T-helper 17 cell (primary cell): ENCODE measurements around the gene ATG4C. TPM values are rescaled to one million over a fixed set of nuclear protein-coding genes. Genes with fewer than 3 reads are reported as not detected.

Experiments
- ATAC-seq: fragments of 150-1000 bp; cut with Tn5 transposase; 2 replicates; pipeline ENCODE4 v1.10.0; 2021; ENCODE audit warnings: mild to moderate bottlenecking, moderate library complexity
- DNase-seq, 3 donors: peaks; one replicate each; pipeline versions ENCODE4 v3.0.0 to v3.0.0-alpha.2; 2020 to 2021
- H3K9me3 ChIP-seq: one replicate; pipeline ENCODE4 v1.7.0; 2013; ENCODE audit warnings: low read length, mild to moderate bottlenecking; ENCODE audit not compliant: control insufficient read depth, poor library complexity, severe bottlenecking
- H3K27ac Mint-ChIP-seq: one replicate; pipeline ENCODE4 v1.8.0; 2022; ENCODE audit warnings: mild to moderate bottlenecking, moderate library complexity, mixed read lengths
- H3K27me3 Mint-ChIP-seq: one replicate; pipeline ENCODE4 v1.8.0; 2022; ENCODE audit warnings: mixed read lengths
- H3K36me3 Mint-ChIP-seq: one replicate; pipeline ENCODE4 v1.8.0; 2022; ENCODE audit warnings: low read depth, mixed read lengths
- H3K4me1 Mint-ChIP-seq: one replicate; pipeline ENCODE4 v1.8.0; 2022; ENCODE audit warnings: mild to moderate bottlenecking, mixed read lengths
- H3K4me3 Mint-ChIP-seq: one replicate; pipeline ENCODE4 v1.8.0; 2022; ENCODE audit warnings: mild to moderate bottlenecking, moderate library complexity, mixed read lengths
- total RNA-seq, 4 donors: library from RNA in 2 of 4; stranded (reverse) in 2 of 4; gene quantifications; one replicate each; pipeline ENCODE4 v1.2.3 and lab custom pipeline; 2022 to 2026

The ATG4C gene
- total RNA-seq, 2 donors from 2014 or later = 5.3 to 7.2 TPM

DNA sequence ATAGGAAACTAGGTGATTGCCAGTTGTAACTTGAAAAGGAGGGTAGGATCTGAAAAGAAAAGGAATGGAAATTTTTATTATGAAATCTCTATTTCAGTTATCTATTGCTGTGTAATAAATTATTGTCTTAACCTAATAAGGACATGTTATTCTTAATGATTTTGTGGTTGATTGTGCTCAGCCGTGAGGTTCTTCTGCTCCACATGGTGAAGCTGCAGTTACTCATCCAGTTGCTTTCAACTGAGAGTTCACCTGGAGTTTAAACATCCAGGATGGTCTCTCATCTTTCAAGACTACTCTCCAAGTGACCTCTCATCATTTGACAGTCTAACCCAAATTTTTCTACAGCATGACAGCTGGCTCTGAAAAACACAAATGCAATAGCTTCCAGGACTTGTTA lies 96.0 kb downstream of the ATG4C start:
- H3K27ac Mint-ChIP-seq = no peak overlapping the region
- ATAC-seq (no peak), DNase-seq (no peak)

DNA sequence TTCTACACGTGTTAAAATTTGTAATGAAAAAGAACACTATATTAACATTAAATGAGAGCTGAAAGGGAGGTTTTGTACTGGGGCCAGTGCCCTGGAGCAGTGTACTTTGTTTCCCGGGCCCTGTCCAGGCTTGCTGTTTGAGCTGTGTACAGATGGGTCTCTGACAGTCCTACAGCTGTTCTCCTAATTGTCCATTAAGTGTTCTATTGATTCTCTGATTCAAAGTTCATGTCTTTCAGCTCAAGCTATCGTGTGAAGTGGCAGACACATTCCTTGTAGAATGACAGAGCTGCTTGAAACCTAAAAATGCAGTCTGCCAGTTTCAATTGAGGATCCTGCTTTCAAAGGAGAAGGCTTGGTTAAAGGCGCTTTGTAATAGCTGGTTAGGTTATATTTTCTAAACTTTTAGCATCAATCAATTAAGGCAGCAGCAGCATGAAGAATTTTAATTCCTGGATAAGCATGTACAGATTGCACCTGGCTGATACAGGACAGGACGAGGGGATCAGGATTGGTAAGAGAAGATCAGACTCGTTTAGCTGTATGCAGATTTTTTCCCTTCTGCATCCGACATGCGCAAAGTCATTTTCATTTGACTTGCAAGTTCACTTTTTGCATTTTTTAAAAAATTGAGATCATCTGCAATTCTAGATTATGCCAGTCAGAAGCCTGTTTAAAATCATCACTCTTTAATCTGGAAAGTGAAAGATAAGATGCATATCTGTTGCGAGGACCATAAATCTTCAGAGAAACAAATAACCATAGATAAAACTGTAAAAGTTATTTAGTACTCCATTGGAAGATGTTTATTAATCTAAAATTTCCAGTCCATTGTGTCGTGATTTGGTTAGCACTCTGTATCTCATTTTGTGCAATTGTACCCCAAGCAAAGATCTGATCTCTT lies 98.5 kb downstream of the ATG4C start:
- H3K27me3 Mint-ChIP-seq = peaks cover 10% of the 10 kb centered on the region
- no peak for ATAC-seq
- H3K4me1 Mint-ChIP-seq = no peaks in the 10 kb centered on the region
- DNase-seq = no peak
- no peaks in the 10 kb centered on the region for H3K36me3 Mint-ChIP-seq
- no peak overlapping the region for H3K27ac Mint-ChIP-seq
- H3K4me3 Mint-ChIP-seq = no peak overlapping the region
- H3K9me3 ChIP-seq = no peaks in the 10 kb centered on the region

More for the DNA sequence above, 96.0 kb downstream of the ATG4C start:
- no peaks in the 10 kb centered on the region for H3K9me3 ChIP-seq
- Mint-ChIP-seq H3K4me1 (no peaks in the 10 kb centered on the region), H3K27me3 (peaks cover 1% of the 10 kb centered on the region), H3K36me3 (no peaks in the 10 kb centered on the region), H3K4me3 (no peak overlapping the region)

DNA sequence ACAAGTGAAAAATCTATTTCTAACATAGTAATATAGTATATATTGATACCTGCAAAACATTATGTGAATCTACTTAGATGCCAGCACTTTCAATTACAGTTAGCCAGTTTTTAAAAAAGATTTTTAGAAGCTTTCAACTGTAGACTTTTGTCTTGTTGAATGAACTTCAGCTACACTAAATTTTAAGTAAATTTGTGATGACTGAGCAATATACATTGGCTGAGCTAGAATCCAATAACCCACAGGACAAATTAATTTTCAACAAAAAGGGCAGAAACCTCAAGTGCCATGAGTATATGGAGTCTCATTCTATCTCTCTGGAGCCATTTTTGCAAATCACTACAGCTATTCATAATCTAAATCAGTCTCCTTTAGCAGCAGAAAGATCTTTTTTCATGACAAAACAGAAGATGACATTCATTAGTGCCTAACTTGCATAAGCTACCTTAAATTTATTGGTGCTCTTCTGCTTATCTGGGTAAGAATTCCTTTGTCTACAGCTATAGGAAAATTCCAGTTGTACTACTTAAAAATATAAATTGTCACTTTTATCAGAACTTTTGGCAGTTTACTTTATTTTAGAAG lies 100.3 kb downstream of the ATG4C start:
- ATAC-seq (no peak), DNase-seq (no peak)
- H3K4me1 Mint-ChIP-seq = no peaks in the 10 kb centered on the region
- H3K36me3 Mint-ChIP-seq = no peaks in the 10 kb centered on the region
- H3K4me3 Mint-ChIP-seq = no peak overlapping the region
- H3K9me3 ChIP-seq = no peaks in the 10 kb centered on the region
- no peak overlapping the region for H3K27ac Mint-ChIP-seq
- peaks cover 10% of the 10 kb centered on the region for H3K27me3 Mint-ChIP-seq

DNA sequence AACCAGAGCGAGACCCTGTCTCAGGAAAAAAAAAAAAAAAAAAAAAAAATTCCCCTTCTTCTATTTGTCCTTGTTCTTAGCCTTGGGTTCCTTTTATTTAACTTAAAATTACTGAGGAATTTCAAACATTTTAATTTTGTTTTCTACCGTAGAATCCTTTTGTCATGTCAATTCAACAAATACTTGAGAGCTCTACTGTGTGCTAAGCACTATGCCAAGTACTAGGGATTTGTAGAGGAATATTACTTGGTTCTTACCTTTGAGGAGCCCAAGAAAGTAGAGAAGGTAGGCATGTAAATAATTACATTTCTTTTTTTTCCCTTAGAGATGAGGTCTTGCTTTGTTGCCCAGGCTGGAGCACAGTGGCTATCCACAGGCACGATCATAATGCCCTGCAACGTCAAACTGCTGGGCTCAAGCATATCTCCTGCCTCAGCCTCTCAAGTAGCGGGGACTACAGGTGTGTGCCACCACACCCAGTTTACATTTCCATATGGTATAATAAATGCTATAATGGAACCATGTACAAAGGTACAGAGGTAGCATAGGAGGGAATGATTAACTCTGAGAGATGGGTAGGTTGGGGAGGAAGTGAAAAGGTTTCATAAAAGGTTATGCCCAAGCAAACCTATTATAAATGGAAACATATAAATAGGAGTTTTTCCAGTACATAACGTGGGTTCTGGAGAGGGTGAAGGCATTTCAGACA lies 104.0 kb downstream of the ATG4C start:
- DNase-seq (no peak), ATAC-seq (no peak)
- no peak overlapping the region for H3K27ac Mint-ChIP-seq
- H3K27me3 Mint-ChIP-seq = peaks cover 19% of the 10 kb centered on the region
- H3K4me1 Mint-ChIP-seq = no peaks in the 10 kb centered on the region
- H3K4me3 Mint-ChIP-seq = no peak overlapping the region
- H3K36me3 Mint-ChIP-seq = no peaks in the 10 kb centered on the region
- H3K9me3 ChIP-seq = no peaks in the 10 kb centered on the region

DNA sequence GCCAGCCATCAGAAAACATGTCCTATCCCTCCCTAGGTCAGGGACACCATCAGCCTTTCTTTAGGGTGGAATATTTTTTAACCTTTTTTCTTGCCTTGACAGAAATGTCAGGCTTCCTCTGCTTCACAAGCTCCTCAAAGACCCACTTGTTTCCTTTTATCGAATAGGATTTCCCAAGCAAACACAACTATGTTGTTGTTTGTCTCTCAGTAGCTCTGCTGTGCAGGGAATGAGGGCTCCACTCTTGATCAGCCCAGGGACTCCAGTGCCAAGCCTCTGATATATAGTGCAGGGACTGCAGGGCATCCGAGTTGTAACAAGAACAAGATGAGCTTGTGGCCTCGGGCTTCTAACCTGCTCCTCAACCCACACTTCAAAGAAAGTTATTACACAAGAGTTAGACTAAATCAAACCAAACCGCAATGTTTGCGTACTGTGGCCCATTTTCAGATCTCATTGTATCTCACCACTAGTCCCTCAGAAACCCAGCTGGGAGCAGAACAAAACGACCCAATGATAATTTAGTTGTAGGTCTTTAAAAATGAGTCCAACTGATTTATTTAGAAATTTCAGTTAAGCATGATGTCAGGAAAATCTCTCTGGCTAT lies 108.1 kb downstream of the ATG4C start:
- ATAC-seq = peak; percentile 30
- Mint-ChIP-seq H3K27me3 (peaks cover 25% of the 10 kb centered on the region), H3K4me3 (no peak overlapping the region), H3K27ac (no peak overlapping the region), H3K36me3 (peaks cover 5% of the 10 kb centered on the region), H3K4me1 (peaks cover 3% of the 10 kb centered on the region)
- no peak for DNase-seq
- H3K9me3 ChIP-seq = no peaks in the 10 kb centered on the region

DNA sequence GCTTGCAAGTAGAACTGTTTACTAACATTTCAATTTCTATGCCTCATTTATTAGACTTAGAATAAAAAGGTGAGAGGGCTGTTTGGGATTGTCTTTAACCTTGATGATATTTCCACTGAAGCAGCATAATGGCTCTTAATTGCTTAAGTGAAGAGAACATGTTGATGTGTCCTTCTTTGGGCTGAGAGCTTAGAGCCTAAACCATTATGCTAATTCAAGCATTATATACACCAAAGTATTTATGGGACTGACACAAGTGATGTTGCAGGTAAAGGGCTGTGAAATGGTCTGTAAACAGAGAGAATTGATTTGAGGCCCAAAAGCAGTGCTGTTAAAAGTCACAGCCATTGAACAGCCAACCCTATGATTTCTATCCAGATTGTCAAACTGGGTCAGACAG lies 113.9 kb downstream of the ATG4C start:
- Mint-ChIP-seq H3K27ac (no peak overlapping the region), H3K4me3 (no peak overlapping the region), H3K4me1 (peaks cover 3% of the 10 kb centered on the region), H3K36me3 (peaks cover 5% of the 10 kb centered on the region), H3K27me3 (peaks cover 17% of the 10 kb centered on the region)
- H3K9me3 ChIP-seq = no peaks in the 10 kb centered on the region
- no peak for ATAC-seq
- no peak for DNase-seq

DNA sequence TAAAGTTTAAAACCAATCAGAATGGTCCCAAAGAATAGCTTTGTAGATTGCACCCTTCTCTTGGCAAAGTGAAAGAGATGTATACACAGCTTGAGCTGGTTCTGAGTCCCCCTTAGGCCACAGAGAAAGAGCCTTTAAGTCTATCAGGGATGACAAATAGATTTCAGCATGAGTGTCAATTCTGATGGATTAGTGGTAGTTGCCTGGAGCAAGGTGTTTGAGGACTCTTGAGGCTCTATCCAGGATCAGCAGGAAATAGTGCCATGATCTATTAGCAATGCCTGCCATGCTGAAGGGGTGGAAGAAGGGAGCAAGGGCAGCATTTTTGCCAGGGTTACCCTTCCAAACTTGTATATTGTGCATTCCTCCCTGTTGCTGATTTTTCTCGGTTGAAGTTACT lies 116.6 kb downstream of the ATG4C start:
- Mint-ChIP-seq H3K27ac (no peak overlapping the region), H3K27me3 (peaks cover 6% of the 10 kb centered on the region), H3K36me3 (peaks cover 2% of the 10 kb centered on the region), H3K4me1 (no peaks in the 10 kb centered on the region), H3K4me3 (no peak overlapping the region)
- ATAC-seq (no peak), DNase-seq (no peak)
- no peaks in the 10 kb centered on the region for H3K9me3 ChIP-seq

DNA sequence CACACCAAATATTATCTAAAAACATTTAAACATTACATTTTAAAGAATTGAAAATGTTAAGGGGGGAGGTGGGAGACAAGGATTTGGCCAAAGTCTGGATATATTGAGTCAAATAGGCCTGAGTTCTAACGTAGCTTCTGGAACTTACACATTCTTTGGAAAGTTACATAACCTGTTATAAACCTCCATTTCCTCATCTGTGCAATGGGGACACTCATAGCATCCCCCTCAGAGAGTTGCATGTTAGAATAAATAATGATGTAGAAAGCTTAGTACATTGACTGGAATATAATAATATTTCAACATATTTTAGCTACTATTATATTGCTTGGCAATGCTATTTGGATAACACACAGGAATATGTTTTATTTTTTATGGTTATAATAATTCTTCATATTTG lies 117.7 kb downstream of the ATG4C start:
- ATAC-seq (no peak), DNase-seq (no peak)
- Mint-ChIP-seq H3K36me3 (no peaks in the 10 kb centered on the region), H3K4me3 (no peak overlapping the region), H3K27me3 (peaks cover 4% of the 10 kb centered on the region), H3K27ac (no peak overlapping the region), H3K4me1 (no peaks in the 10 kb centered on the region)
- H3K9me3 ChIP-seq = no peaks in the 10 kb centered on the region

DNA sequence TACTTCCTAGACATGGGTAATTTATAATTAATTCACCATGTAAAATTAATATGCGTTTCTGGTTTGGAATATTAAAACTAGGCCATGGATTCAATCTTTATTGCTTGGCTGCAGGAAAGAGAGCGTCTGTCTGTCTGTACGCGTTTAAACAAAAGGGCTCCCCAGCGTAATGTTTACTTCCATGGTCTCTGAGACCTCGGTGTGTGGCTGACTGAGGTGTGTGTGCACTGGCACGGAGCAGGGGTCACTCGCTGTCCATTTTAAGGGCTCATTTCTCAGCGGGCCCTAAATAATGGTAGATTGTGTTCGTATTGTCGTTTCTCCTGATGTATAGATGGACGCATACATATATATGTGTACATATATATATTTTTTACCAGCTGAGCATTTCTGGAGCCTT lies 119.6 kb downstream of the ATG4C start:
- ATAC-seq (no peak), DNase-seq (no peak)
- no peaks in the 10 kb centered on the region for H3K9me3 ChIP-seq
- H3K36me3 Mint-ChIP-seq = no peaks in the 10 kb centered on the region
- H3K27me3 Mint-ChIP-seq = peaks cover 4% of the 10 kb centered on the region
- H3K4me1 Mint-ChIP-seq = peaks cover 4% of the 10 kb centered on the region
- no peak overlapping the region for H3K4me3 Mint-ChIP-seq
- no peak overlapping the region for H3K27ac Mint-ChIP-seq

DNA sequence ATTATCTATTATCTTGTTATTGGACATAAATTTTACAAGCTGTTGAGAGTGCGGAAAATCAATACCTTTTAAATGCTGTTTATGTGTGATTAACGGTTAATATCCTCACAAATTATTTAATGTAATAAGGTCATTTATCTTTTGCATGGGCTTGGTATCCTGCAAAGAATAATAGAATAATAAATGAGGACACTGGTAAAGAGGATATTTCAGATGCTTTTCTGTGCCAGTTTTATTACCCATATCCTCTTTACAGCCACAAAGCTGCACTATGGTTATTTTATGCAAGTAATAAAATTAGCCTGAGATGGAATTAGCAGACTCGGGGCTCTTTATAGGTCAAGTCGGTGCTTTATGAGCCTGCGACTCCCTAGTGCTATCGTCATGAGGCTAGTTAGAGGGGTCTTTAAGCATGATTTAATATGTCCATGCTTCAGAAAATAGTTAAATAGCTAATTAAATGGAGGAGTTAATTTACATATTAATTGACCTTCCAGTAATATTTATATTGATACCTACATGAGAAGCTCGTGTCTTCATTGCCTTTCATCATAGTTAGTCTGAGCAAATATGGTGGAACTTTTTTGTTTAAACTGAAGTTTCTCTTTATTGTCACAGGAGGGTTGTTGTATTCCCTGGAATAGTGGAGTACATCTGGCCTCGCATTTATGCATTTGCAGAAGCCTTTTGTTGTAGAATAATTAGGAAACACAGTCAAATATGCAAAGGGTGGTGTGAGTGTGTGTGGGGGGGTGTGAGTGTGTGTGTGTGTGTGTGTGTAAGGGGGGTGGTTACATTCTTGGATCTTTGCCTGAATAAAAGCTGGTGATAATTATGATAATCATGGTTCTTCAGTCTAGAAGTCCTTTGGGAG lies 120.3 kb downstream of the ATG4C start:
- Mint-ChIP-seq H3K27ac (no peak overlapping the region), H3K4me3 (no peak overlapping the region), H3K36me3 (no peaks in the 10 kb centered on the region), H3K27me3 (peaks cover 4% of the 10 kb centered on the region), H3K4me1 (peaks cover 6% of the 10 kb centered on the region)
- ATAC-seq (no peak), DNase-seq (no peak)
- no peaks in the 10 kb centered on the region for H3K9me3 ChIP-seq

DNA sequence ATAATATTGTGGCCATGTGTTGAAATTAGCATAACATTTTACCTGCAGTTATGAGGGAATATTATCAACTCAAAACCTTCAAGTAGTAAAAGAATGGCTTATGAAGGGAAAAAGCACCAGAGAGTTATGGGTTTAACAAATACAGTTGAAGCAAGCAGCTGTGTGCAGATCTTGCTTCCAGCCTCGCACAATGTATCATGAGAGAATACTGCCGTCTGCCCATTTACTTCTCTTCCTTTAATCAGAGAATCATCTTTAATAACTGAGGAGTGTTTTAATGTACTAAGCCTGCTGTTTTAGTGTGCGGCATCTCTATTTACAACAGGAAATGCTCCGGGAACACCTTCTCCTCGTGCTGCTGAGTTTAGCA lies 120.9 kb downstream of the ATG4C start:
- peaks cover 4% of the 10 kb centered on the region for H3K27me3 Mint-ChIP-seq
- DNase-seq = no peak
- ATAC-seq = no peak
- H3K36me3 Mint-ChIP-seq = peaks cover 3% of the 10 kb centered on the region
- no peaks in the 10 kb centered on the region for H3K9me3 ChIP-seq
- peaks cover 6% of the 10 kb centered on the region for H3K4me1 Mint-ChIP-seq
- no peak overlapping the region for H3K27ac Mint-ChIP-seq
- no peak overlapping the region for H3K4me3 Mint-ChIP-seq

DNA sequence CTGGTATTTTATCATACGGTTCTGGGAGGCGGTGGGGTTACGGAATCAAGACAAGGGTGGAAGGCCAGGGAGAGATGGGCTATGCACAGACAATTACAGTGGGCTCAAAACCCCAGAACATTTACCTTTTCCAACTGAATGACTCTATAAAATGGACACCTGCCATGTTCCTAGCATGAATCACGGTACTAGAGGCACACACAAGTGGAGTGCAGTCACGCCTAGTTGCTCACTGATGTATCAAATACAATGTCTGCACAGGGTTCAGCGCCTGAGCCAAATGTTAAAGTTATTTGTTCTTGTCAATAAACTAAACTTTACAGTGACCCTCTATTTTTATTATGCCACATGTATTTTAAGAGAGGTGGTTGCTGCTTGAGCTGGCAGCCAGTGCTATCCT lies 121.4 kb downstream of the ATG4C start:
- Mint-ChIP-seq H3K4me1 (peaks cover 6% of the 10 kb centered on the region), H3K4me3 (no peak overlapping the region), H3K27me3 (peaks cover 7% of the 10 kb centered on the region), H3K27ac (no peak overlapping the region), H3K36me3 (peaks cover 3% of the 10 kb centered on the region)
- ATAC-seq (no peak), DNase-seq (no peak)
- H3K9me3 ChIP-seq = no peaks in the 10 kb centered on the region
